NB4 (cell line): ENCODE measurements around the gene NDUFAF8.

Experiments
- DNase-seq: peaks from one replicate; pipeline ENCODE4 v3.0.0; 2010; ENCODE audit warnings: low read depth
- H3K4me3 ChIP-seq: one replicate; pipeline ENCODE4 v1.5.1; 2011; ENCODE audit warnings: mild to moderate bottlenecking, low read depth, low read length, moderate library complexity
- MYC ChIP-seq: IDR thresholded peaks from 2 replicates; pipeline ENCODE4 v1.6.1; 2011; ENCODE audit warnings: low read depth, low read length
- POLR2A ChIP-seq: IDR thresholded peaks from 2 replicates; pipeline ENCODE4 v1.6.1; 2011; ENCODE audit warnings: mild to moderate bottlenecking; ENCODE audit not compliant: insufficient read length; ENCODE audit errors: extremely low read depth
- TF ChIP-seq, protein P1 (sequence below): IDR thresholded peaks from 2 replicates; pipeline ENCODE4 v1.6.1; 2011; ENCODE audit warnings: low read depth, low read length
- TF ChIP-seq, protein P2 (sequence below): IDR thresholded peaks from one replicate; pipeline ENCODE4 v1.5.1; 2012; ENCODE audit warnings: low read depth, low read length

The NDUFAF8 gene

DNA sequence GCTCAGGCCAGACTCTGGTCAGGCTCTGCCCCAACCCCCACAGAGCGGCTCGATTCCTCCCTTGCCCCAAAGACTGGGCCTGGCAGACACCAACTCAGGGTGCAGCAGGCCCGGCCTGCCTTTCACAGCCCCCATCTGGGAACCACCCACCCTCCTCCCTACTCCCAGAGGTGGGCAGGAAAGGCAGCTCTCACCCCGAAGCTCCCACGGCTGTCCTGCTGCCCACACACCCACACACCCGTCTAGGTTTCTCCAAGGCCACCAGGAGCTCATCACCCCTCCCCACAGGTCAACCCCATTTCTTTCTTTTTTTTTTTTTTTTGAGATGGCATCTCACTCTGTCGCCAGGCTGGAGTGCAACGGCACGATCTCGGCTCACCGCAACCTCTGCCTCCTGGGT lies 20.1 kb upstream of the NDUFAF8 start:
- TF ChIP-seq POLR2A, result no peak
- TF ChIP-seq, protein P1, sequence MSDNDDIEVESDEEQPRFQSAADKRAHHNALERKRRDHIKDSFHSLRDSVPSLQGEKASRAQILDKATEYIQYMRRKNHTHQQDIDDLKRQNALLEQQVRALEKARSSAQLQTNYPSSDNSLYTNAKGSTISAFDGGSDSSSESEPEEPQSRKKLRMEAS, result no peak
- TF ChIP-seq MYC, result no peak
- TF ChIP-seq, protein P2, sequence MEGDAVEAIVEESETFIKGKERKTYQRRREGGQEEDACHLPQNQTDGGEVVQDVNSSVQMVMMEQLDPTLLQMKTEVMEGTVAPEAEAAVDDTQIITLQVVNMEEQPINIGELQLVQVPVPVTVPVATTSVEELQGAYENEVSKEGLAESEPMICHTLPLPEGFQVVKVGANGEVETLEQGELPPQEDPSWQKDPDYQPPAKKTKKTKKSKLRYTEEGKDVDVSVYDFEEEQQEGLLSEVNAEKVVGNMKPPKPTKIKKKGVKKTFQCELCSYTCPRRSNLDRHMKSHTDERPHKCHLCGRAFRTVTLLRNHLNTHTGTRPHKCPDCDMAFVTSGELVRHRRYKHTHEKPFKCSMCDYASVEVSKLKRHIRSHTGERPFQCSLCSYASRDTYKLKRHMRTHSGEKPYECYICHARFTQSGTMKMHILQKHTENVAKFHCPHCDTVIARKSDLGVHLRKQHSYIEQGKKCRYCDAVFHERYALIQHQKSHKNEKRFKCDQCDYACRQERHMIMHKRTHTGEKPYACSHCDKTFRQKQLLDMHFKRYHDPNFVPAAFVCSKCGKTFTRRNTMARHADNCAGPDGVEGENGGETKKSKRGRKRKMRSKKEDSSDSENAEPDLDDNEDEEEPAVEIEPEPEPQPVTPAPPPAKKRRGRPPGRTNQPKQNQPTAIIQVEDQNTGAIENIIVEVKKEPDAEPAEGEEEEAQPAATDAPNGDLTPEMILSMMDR, result no peak
- no peak for DNase-seq
- H3K4me3 ChIP-seq, result no peak overlapping the region

DNA sequence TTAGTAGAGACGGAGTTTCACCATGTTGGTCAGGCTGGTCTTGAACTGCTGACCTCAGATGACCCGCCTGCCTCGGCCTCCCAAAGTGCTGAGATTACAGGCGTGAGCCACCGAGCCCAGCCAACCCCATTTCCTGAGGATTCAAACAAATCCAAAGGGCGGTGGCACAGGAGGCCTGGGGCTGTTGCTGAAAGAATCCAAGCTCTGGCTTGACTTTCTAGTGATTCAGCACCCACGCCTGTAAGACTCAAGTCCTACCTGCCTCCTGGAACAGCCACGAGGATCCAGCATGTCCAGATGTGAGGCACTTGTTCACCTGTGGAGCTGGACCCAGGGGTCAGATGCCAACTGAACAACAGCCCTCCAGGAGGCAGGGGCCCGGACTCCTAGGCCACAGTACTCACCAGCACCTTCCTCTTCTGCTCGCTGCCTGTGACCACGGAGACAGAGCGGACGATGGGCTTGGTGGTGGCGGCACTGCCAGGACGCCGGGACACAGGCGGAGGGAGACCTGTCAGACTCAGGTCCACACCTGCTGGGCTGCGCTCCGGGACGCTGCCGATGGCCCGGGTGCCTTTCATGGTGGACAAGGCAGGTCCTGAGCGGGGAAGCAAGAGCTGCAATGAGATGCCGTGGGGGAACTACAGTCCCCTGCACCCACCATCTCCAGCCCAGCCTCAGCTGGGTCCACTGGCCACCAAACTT lies 19.5 kb upstream of the NDUFAF8 start:
- no peak for DNase-seq
- no peak overlapping the region for H3K4me3 ChIP-seq
- no peak for TF ChIP-seq MYC
- TF ChIP-seq, protein P1, result no peak
- TF ChIP-seq POLR2A, result no peak
- TF ChIP-seq, protein P2, result no peak

DNA sequence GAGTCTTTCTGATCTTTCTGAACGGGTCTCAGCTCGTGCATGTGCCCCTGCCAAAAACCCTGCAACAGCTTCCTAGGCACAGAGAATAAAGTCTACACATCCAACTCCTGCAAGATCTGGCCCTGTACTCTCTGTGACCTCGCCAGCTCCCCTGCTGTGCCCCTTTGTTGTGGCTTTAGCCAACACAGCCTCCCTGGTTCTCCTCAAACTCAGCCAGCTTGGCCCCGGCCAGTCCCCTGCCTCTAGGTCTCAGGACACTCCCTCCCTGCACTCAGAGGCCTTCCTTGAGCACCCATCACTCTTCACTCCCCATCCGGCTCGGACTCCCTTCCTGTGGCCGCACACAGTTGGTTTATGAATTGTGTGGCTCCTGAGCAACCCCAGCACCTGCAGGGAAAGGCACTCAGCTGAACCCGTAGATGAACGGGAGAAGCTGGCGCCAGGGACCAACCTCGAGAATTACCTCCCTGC lies 17.7 kb upstream of the NDUFAF8 start:
- no peak overlapping the region for H3K4me3 ChIP-seq
- peak; percentile 54 for DNase-seq
- TF ChIP-seq, protein P2, result no peak
- TF ChIP-seq, protein P1, result no peak
- no peak for TF ChIP-seq MYC
- no peak for TF ChIP-seq POLR2A

DNA sequence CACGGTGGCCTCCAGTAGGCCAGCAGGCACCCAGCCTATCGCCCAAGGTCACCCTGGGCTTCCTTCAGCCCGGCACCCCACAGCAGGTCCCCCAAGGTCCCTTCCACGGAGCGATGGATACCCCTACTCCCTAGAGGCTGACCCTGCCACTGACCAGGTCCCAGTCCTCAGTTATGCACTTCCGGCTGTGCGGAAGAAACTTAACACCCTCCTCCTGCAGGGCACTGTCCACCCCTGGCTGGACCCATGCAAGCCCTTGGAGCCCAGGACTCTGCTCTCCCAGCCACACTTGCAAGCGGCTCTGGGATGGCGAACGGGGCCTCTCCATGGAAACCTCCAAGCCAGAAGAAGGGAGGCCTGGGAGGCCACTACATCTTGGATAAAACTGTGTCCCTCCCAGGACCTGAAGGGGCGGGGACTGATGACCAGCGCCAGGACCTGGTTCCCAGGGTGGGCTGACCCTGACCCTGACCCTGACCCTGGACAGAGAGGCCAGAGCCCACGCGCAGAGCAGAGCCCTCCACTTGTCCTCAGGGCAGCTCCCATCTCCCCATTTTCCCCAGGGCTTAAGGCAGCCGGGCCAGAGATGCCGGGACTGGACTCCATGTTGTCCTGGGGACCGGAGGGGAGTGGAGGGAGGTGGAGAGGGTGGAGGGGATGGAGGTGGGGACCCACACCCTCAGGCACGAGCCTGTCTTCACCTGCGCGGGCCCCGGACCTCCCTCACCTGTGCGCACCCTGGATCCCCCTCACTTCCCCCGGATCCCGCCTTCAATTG lies 17.1 kb upstream of the NDUFAF8 start:
- peak overlapping the region; percentile 49 for H3K4me3 ChIP-seq
- no peak for DNase-seq
- TF ChIP-seq POLR2A, result no peak
- TF ChIP-seq, protein P1, result no peak
- TF ChIP-seq MYC, result no peak
- TF ChIP-seq, protein P2, result no peak

DNA sequence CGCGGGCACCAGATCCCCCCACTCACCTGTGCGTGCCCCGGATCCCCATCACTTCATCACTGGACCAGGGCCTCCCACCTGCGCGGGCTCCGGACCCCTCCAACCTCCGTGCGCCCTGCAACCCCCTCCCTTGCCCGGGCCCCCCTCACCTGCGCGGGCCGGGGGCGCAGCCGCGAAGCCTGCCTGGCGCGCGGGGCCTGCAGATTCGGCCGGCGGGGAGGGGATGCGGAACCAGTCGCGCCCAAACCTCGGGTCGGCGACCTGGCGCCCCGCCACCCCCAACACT lies 16.6 kb upstream of the NDUFAF8 start:
- TF ChIP-seq MYC, result no peak
- peak overlapping the region; percentile 49 for H3K4me3 ChIP-seq
- DNase-seq, result no peak

DNA sequence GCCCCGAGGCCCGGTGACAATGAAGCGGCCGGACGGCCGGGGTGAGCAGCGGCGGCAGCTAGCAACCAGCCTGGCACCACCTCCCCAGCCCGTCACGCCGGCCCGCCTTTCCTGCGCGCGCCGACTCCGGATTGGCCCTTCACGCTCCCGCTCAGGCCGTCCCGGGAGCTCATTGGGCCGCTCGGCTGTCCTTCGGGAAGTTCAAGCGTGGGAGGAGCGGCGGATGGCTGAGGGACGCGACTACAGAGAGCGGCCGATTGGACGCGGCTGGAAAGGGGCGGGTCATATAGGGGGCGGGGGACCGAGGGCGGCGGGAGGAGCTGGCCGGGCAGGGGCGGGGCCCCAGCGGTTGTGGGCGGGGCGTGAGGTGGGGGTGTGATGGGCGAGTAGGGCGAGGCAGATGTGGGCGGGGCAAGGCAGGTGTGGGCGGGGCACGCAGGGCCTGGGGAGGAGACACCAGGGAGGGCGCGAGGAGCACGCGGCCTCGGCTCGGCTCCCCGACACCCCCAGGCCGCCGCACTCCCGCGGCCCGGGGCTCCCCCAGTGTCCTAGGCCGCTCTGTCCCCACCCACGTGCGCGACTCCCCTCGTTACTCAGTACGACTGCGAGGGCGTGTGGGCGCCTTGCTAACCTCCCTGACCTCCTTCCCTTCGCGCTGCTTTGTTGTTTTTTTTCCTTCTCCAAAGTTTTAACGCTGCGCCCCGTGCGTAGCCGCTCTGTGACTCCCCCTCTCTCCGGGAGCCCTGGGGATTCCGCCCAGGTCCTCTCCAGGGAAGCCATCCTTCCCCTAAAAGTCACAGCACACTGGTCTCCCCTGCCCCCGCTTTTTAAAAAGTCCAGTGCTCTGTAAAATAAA lies 16.0 kb upstream of the NDUFAF8 start, which contains the start of gene CEP131:
TSS of gene CEP131 (minus strand) at position 60 of the 856 bp plus-strand sequence. CDS start 2,909 bp downstream, outside the sequence.
- peak; percentile 27 for TF ChIP-seq POLR2A
- TF ChIP-seq MYC, result 0 out of 2 replicates have a peak, but pooled peaks have one; percentile 27
- TF ChIP-seq, protein P1, result peak; percentile 46; the same call in 1 of the 2 replicates
- TF ChIP-seq, protein P2, result no peak
- DNase-seq, result peak; percentile 98
- H3K4me3 ChIP-seq, result peak within 1 kb of the TSS; percentile 49
